ENCODE measurements around the gene ABCG4.

DNA sequence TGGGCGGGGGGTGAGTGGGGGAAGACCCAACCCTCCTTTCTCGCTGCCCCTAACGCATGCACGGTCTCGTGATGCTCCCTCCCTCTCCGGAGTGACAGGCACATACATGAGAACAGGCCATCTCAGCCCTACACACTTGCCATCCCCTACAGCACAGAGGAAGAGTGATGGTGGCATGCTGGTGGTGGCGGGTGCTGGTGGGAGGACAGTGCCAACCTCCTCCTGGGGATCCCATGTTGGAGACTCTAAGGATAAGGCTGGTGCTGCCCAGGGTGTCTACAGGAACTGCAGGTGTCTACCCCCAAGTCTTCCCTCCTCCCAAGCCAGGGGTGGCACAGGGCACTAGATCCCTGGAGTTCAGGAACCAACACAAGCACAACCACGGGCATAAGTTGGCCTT lies 13.0 kb downstream of the ABCG4 start:
- TF ChIP-seq, protein P1, sequence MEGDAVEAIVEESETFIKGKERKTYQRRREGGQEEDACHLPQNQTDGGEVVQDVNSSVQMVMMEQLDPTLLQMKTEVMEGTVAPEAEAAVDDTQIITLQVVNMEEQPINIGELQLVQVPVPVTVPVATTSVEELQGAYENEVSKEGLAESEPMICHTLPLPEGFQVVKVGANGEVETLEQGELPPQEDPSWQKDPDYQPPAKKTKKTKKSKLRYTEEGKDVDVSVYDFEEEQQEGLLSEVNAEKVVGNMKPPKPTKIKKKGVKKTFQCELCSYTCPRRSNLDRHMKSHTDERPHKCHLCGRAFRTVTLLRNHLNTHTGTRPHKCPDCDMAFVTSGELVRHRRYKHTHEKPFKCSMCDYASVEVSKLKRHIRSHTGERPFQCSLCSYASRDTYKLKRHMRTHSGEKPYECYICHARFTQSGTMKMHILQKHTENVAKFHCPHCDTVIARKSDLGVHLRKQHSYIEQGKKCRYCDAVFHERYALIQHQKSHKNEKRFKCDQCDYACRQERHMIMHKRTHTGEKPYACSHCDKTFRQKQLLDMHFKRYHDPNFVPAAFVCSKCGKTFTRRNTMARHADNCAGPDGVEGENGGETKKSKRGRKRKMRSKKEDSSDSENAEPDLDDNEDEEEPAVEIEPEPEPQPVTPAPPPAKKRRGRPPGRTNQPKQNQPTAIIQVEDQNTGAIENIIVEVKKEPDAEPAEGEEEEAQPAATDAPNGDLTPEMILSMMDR (IDR thresholded peaks at IDR 0.05) = no peak
- TF ChIP-seq POLR2A (IDR thresholded peaks at IDR 0.05) = no peak
